Measurements from ENCODE around the gene CTDNEP1.

The CTDNEP1 gene

DNA sequence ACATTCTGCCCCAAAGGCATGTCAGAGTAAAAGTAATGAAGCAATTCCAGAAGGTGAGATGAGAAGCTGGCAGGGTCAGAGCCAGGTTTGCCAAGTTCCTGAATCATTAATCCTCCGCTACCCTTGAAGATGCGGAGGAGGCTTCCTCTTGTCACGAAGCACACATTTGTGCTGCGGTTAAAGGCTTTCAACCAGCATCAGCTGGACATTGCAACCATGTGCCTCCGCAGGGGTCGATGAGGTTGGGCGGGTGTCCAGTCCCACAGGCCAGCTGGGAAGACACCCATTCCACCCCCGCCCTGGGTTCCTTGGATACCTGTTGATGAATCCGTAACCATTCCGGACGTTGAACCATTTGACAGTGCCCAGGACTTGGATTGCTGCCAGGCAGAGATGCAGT lies 41.6 kb upstream of the CTDNEP1 start:
- in situ Hi-C loops (cut with HindIII; ENCODE audit: low sequenced_read_pairs): no loop called here
- TF ChIP-seq, protein P1, sequence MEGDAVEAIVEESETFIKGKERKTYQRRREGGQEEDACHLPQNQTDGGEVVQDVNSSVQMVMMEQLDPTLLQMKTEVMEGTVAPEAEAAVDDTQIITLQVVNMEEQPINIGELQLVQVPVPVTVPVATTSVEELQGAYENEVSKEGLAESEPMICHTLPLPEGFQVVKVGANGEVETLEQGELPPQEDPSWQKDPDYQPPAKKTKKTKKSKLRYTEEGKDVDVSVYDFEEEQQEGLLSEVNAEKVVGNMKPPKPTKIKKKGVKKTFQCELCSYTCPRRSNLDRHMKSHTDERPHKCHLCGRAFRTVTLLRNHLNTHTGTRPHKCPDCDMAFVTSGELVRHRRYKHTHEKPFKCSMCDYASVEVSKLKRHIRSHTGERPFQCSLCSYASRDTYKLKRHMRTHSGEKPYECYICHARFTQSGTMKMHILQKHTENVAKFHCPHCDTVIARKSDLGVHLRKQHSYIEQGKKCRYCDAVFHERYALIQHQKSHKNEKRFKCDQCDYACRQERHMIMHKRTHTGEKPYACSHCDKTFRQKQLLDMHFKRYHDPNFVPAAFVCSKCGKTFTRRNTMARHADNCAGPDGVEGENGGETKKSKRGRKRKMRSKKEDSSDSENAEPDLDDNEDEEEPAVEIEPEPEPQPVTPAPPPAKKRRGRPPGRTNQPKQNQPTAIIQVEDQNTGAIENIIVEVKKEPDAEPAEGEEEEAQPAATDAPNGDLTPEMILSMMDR (IDR thresholded peaks at IDR 0.05; ENCODE audit: low read depth, low read length): no peak
- H3K4me3 ChIP-seq (ENCODE audit: low read depth, low read length): no peak overlapping the region
- DNase-seq (ENCODE audit: low read depth, low spot score): no peak

DNA sequence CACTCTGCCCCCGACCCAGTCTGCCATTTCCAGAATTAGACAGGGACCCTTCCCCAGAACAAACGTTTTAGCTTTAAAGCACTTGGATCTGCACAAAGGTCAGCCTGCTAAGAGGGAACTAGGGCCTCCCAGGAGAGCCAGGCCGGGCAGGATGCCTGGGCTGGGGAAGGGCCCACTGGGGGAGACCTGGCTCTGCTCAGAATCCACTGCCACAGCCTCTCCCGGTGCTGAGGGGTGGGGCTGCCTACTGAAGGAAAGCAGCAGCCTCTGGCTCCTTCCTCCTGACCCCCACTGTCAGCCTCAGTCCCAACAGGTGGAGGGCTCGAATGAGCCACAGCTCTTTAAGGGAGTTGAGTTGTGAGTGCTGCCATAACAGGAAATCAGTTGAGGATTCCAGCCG lies 41.2 kb upstream of the CTDNEP1 start:
- in situ Hi-C loops (cut with HindIII; ENCODE audit: low sequenced_read_pairs): no loop called here
- DNase-seq (ENCODE audit: low read depth, low spot score): no peak
- no peak overlapping the region for H3K4me3 ChIP-seq (ENCODE audit: low read depth, low read length)
- TF ChIP-seq, protein P1 (IDR thresholded peaks at IDR 0.05; ENCODE audit: low read depth, low read length): no peak

DNA sequence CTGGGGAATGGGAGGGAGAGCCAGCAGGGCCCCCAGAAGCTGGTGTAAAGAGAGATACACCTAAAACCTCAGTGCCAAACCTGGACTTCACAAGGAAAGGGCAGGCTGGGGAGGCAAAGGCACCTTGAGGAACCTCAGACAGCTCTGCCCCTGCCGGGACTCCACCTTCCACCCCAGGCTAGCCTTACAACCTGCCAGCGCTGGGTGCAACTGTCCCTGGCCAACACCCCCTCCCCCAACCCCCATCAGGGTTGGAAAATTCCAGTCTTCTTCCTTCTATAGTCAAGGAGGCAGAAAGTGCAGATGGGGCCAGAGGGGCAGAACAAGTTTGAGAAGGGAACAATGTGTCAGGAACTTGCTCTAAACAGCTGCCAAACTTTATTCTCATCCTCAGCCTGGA lies 40.7 kb upstream of the CTDNEP1 start:
- no peak overlapping the region for H3K4me3 ChIP-seq (ENCODE audit: low read depth, low read length)
- no peak for DNase-seq (ENCODE audit: low read depth, low spot score)
- in situ Hi-C loops (cut with HindIII; ENCODE audit: low sequenced_read_pairs): no loop called here
- TF ChIP-seq, protein P1 (IDR thresholded peaks at IDR 0.05; ENCODE audit: low read depth, low read length): no peak

DNA sequence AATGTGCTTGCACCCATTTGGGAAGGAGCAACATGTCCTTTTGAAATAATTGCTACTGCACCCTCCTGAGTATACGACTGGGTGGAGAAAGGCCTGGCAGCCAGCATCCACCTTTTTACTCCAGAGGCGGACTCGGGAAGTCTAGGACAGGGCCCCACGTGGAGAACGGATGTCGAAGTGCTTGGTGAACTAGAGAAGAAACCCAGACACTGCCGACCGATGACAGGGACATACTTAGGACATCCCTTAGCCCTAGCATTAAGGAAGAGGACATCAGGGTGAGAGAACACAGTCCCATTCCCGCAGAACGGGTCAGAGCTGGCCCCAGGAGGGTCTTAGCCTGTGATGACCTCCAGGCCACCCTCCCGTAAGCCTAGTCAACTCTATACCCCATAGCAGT lies 39.2 kb upstream of the CTDNEP1 start:
- TF ChIP-seq, protein P1 (IDR thresholded peaks at IDR 0.05; ENCODE audit: low read depth, low read length): no peak
- H3K4me3 ChIP-seq (ENCODE audit: low read depth, low read length): no peak overlapping the region
- no peak for DNase-seq (ENCODE audit: low read depth, low spot score)
- in situ Hi-C loops (cut with HindIII; ENCODE audit: low sequenced_read_pairs): no loop called here

DNA sequence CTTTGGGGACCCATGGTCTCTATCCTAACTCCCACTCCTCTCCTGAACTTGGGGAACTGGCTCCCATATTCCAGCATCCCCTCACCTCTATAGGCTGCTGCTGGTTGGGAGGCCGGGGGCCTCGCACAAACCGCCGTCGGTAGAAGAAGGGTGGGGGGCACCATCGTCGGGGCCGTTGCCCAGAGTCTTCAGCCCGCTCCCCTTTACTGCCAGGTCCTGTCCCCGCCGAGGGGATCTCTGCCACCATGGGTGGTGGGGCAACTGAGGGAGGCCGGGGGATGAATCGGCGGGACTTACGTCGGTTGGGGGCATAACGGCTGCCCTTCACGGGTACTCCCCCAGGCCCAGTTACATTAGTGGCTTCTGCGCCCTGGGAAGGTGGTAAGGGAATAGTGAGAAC lies 38.6 kb upstream of the CTDNEP1 start:
- in situ Hi-C loops (cut with HindIII; ENCODE audit: low sequenced_read_pairs): no loop called here
- TF ChIP-seq, protein P1 (IDR thresholded peaks at IDR 0.05; ENCODE audit: low read depth, low read length): no peak
- no peak overlapping the region for H3K4me3 ChIP-seq (ENCODE audit: low read depth, low read length)
- no peak for DNase-seq (ENCODE audit: low read depth, low spot score)

DNA sequence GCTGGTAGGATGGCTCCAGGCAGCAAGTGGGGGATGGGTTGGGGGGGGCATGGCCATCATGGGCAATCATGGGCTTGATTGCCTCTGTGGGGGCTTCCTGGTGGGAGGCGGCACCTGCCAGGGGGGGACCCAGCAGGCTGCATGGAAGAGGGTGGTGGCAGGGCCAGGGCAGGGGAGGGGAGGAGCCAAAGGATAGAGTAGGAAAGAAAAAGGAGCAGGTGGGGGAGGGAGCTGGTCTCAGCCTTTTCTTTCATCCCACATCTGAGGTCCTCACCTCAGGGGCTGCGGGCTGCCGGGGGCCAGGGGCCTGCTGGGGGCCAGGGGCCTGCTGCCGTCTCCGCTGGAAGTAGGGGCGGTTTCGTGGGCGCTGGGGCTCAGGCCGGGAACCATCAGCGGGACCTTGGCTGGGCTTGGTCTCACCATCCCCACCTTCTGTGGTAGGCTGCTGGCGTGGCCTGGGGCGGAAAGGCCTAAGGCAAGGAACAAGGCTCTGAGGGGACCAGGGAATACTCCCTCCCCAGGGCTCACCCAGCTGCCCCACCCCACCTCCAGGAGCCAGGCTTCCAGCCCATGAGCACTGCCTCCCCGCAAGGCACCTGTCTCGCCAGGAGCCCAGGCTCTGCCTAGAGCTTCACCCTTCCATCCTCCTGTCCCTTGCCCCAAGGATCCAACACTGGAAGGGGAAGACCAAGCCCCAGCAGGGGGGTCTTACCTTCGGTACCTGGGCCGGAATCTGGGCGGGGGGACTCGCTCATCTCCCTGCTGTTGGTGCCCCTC lies 37.9 kb upstream of the CTDNEP1 start:
- DNase-seq (ENCODE audit: low read depth, low spot score): no peak
- TF ChIP-seq, protein P1 (IDR thresholded peaks at IDR 0.05; ENCODE audit: low read depth, low read length): no peak
- no peak overlapping the region for H3K4me3 ChIP-seq (ENCODE audit: low read depth, low read length)
- in situ Hi-C loops (cut with HindIII; ENCODE audit: low sequenced_read_pairs): no loop called here

Data from astrocyte of the spinal cord (primary cell).